ENCODE data around the gene OR2T27.

DNA sequence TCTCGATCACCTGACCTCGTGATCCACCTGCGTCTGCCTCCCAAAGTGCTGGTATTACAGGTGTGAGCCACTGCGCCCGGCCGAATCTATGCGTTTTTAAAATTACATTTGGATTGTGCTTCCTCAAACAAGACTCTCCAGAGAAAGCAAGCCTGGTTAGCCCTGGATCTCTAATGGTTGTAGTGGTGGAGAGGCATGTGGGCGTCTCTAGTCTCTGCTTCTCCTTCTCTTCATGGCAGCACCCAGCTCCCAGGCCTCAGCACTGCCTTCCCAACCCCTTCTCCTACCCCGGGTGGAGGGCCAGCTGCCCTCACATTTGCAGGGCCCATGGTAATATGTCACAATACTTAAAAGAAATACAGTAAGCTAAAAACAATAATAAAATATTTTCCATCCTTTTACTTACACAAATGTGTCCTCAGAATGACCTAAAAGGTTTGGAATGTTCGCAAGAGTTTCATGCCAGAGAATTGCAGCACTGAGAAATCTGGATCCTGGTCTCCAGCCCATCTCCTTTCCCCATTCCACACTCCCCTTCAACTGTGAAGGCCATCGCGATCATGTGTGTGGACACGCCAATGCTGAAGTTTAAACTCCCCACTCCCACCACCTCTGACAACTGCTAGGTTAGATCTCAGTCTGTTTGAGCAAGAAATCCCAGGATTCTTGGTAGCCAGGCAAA, 40.3 kb upstream of the OR2T27 start:
- no peak for TF ChIP-seq NFIC (IDR thresholded peaks at IDR 0.05)
- TF ChIP-seq, protein P1, sequence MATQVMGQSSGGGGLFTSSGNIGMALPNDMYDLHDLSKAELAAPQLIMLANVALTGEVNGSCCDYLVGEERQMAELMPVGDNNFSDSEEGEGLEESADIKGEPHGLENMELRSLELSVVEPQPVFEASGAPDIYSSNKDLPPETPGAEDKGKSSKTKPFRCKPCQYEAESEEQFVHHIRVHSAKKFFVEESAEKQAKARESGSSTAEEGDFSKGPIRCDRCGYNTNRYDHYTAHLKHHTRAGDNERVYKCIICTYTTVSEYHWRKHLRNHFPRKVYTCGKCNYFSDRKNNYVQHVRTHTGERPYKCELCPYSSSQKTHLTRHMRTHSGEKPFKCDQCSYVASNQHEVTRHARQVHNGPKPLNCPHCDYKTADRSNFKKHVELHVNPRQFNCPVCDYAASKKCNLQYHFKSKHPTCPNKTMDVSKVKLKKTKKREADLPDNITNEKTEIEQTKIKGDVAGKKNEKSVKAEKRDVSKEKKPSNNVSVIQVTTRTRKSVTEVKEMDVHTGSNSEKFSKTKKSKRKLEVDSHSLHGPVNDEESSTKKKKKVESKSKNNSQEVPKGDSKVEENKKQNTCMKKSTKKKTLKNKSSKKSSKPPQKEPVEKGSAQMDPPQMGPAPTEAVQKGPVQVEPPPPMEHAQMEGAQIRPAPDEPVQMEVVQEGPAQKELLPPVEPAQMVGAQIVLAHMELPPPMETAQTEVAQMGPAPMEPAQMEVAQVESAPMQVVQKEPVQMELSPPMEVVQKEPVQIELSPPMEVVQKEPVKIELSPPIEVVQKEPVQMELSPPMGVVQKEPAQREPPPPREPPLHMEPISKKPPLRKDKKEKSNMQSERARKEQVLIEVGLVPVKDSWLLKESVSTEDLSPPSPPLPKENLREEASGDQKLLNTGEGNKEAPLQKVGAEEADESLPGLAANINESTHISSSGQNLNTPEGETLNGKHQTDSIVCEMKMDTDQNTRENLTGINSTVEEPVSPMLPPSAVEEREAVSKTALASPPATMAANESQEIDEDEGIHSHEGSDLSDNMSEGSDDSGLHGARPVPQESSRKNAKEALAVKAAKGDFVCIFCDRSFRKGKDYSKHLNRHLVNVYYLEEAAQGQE (IDR thresholded peaks at IDR 0.05; ENCODE audit: low read depth) = no peak
- no peak for TF ChIP-seq MAX (IDR thresholded peaks at IDR 0.05)
- TF ChIP-seq CEBPB (IDR thresholded peaks at IDR 0.05) = no peak
